Measurements from ENCODE around the gene COQ10A. TPM values are rescaled to one million over a fixed set of nuclear protein-coding genes. Genes with fewer than 3 reads are reported as not detected.

Gene COQ10A
- total and polyA plus RNA-seq, 2 of the 13 experiments (the other 11 are each of a cell fraction or from before 2014, with no cell fraction given), result 21.0 to 37.3 TPM

DNA sequence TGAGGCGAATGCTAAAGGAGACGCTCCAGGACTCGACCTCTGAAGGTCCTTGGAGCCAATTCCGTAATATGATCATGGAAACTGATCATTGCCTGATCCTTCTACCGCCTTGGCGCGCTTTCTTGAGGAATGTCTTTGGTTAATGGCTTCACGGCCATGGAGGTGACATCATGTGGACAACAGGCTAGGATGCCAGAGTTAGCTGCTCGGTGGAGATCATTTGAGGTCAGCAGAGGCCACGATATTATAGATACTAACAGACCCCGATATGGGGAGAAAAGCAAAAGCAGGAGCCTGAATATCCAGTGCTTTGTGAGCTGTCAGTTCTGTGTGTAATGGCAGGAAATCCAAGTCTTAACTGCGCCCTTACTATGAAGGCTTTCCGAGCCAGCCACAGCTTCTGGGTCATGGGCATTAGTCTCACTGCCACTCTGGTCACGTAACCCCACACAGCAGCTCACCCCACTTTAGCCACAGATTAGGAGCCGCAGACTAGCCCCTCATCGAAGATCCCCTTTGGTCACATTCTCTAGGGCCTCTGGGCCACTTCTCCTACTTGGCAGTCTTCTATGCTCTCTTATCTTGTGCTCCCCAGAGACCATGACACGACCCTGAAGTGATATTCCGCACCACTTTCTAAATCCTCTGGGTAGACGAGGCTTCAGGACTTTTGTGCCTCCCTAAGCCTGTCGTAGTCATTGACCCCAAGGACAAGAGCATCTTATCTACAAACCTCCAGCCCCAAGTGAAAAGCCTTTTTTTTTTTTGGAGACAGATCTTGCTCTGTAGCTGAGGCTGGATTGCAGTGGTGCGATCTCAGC lies 34.1 kb downstream of the COQ10A start:
- DNase-seq (ENCODE audit: low spot score), result no peak
- FAIRE-seq, result no peak
- Histone ChIP-seq H3K9me3 (ENCODE audit: low read length) (no peaks in the 10 kb centered on the region), H4K20me1 (ENCODE audit: insufficient read depth, low read length) (no peaks in the 10 kb centered on the region; the same call in 1 of the 2 replicates), H3K27me3 (ENCODE audit: control insufficient read depth in 1 of 2, insufficient read depth in 2 of 2, low read length in 2 of 2) (no peaks in the 10 kb centered on the region; a peak in 1 of 5 replicates), H3K4me1 (ENCODE audit: insufficient read depth, low read length) (peaks cover 65% of the 10 kb centered on the region), H3K36me3 (replicated peaks in 1 of 2; ENCODE audit: control insufficient read depth in 1 of 2, insufficient read depth in 2 of 2, low read length in 2 of 2) (peaks cover 3 to 15% of the 10 kb centered on the region in 2 experiments; a peak in 3 of 5 replicates), H3K27ac (ENCODE audit: extremely low read length, insufficient read depth, low read length) (peak overlapping the region; percentile 96), H3K79me2 (ENCODE audit: insufficient read depth, low read length) (peaks cover 39% of the 10 kb centered on the region), H3K4me2 (ENCODE audit: low read depth, low read length) (peak overlapping the region; percentile 98), H2AFZ (ENCODE audit: low read length) (peak overlapping the region; percentile 64), H3K9ac (ENCODE audit: insufficient read depth, low read depth, low read length) (peak overlapping the region; percentile 86), H3K4me3 (replicated peaks in 1 of 3; ENCODE audit: insufficient read depth in 1 of 3, low read depth in 2 of 3, low read length in 3 of 3) (peak overlapping the region; percentile 62 to 97 (median 94))
- ATAC-seq, result peak; percentile 1; the same call in 2 of the 3 replicates
- in situ Hi-C loops (cut with HindIII; ENCODE audit: extremely low pct_ligation_motif_present, low pct_unique_long_range_greater_than_20kb), result no loop called here
- TSS peak; percentile 88 for BruUV-seq (replicated peaks)
- ChIA-PET CTCF (ENCODE audit: low intra/inter-chr PET ratio, low total read pairs) (no interaction called here), POLR2A (interaction anchor here (1.1 to 2.8 kb wide), 7 partner anchors 14 to 336 kb away, joined by 3 to 16 read pairs (median 5); partner anchors contain the start of genes ANKRD52, COQ10A, RNF41 and TIMELESS)
- intact Hi-C loops (cut with micrococcal nuclease; ENCODE audit: unreplicated experiment), result loop anchor here (2.0 kb wide), 2 partner anchors 16 to 182 kb away; partner anchors contain the start of gene ZC3H10
- 9% methylated on average over 18 of the region's 21 CpGs for WGBS (ENCODE audit: low lambda C conversion rate)
- TF ChIP-seq BORCS8-MEF2B (CRISPR knock-in tag; IDR thresholded peaks at IDR 0.05) (0 out of 2 replicates have a peak, but pooled peaks have one; percentile 30), TOPORS (CRISPR knock-in tag; IDR thresholded peaks at IDR 0.05) (no peak; the same call in 1 of the 2 replicates), ZC3H13 (CRISPR knock-in tag; IDR thresholded peaks at IDR 0.05) (0 out of 2 replicates have a peak, but pooled peaks have one; percentile 13), SIX4 (CRISPR knock-in tag; IDR thresholded peaks at IDR 0.05) (0 out of 2 replicates have a peak, but pooled peaks have one; percentile 3), SOX13 (IDR thresholded peaks at IDR 0.05) (no peak), SOX13 (CRISPR knock-in tag; conservative IDR thresholded peaks at IDR 0.05 in 1 of 2, IDR thresholded peaks at IDR 0.05 in 1 of 2) (peak in 1 of 2 experiments; percentile 17; a peak in 1 of 4 replicates), ZEB1 (IDR thresholded peaks at IDR 0.05; ENCODE audit: insufficient replicate concordance, low read depth) (peak; percentile 11), ZNF749 (CRISPR knock-in tag; IDR thresholded peaks at IDR 0.05; ENCODE audit: borderline replicate concordance) (no peak), ZNF354B (CRISPR knock-in tag; IDR thresholded peaks at IDR 0.05) (0 out of 2 replicates have a peak, but pooled peaks have one; percentile 31), ZBTB8A (CRISPR knock-in tag; IDR thresholded peaks at IDR 0.05; ENCODE audit: borderline replicate concordance, low read depth) (no peak), SP2 (CRISPR knock-in tag; IDR thresholded peaks at IDR 0.05) (no peak), SMYD3 (CRISPR knock-in tag; IDR thresholded peaks at IDR 0.05) (0 out of 2 replicates have a peak, but pooled peaks have one; percentile 48), TAF1 (CRISPR knock-in tag; IDR thresholded peaks at IDR 0.05) (no peak), ZNF335 (CRISPR knock-in tag; IDR thresholded peaks at IDR 0.05) (peak; percentile 97), CREM (IDR thresholded peaks at IDR 0.05) (0 out of 2 replicates have a peak, but pooled peaks have one; percentile 21), CREM (CRISPR knock-in tag; IDR thresholded peaks at IDR 0.05) (no peak), ZNF564 (CRISPR knock-in tag; IDR thresholded peaks at IDR 0.05) (no peak), ZNF850 (CRISPR knock-in tag; conservative IDR thresholded peaks at IDR 0.05) (0 out of 2 replicates have a peak, but pooled peaks have one; percentile 8)
- TF ChIP-seq, protein P1, sequence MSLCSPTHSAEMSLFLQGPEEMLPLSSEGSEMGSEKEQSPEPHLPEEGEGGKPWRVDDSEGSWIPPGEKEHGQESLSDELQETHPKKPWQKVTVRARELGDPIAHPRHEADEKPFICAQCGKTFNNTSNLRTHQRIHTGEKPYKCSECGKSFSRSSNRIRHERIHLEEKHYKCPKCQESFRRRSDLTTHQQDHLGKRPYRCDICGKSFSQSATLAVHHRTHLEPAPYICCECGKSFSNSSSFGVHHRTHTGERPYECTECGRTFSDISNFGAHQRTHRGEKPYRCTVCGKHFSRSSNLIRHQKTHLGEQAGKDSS (CRISPR knock-in tag; IDR thresholded peaks at IDR 0.05; ENCODE audit: borderline replicate concordance, low read depth), result no peak
- TF ChIP-seq, protein P2, sequence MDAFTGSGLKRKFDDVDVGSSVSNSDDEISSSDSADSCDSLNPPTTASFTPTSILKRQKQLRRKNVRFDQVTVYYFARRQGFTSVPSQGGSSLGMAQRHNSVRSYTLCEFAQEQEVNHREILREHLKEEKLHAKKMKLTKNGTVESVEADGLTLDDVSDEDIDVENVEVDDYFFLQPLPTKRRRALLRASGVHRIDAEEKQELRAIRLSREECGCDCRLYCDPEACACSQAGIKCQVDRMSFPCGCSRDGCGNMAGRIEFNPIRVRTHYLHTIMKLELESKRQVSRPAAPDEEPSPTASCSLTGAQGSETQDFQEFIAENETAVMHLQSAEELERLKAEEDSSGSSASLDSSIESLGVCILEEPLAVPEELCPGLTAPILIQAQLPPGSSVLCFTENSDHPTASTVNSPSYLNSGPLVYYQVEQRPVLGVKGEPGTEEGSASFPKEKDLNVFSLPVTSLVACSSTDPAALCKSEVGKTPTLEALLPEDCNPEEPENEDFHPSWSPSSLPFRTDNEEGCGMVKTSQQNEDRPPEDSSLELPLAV (CRISPR knock-in tag; conservative IDR thresholded peaks at IDR 0.05; ENCODE audit: low read depth), result no peak
- TF ChIP-seq, protein P3, sequence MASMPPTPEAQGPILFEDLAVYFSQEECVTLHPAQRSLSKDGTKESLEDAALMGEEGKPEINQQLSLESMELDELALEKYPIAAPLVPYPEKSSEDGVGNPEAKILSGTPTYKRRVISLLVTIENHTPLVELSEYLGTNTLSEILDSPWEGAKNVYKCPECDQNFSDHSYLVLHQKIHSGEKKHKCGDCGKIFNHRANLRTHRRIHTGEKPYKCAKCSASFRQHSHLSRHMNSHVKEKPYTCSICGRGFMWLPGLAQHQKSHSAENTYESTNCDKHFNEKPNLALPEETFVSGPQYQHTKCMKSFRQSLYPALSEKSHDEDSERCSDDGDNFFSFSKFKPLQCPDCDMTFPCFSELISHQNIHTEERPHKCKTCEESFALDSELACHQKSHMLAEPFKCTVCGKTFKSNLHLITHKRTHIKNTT (CRISPR knock-in tag; IDR thresholded peaks at IDR 0.05), result no peak

All from HepG2 (cell line).